Measurements from ENCODE around the gene CRIM1.
A peak's percentile ranks its signal among the peaks of the same experiment; 100 is the strongest.

DNA sequence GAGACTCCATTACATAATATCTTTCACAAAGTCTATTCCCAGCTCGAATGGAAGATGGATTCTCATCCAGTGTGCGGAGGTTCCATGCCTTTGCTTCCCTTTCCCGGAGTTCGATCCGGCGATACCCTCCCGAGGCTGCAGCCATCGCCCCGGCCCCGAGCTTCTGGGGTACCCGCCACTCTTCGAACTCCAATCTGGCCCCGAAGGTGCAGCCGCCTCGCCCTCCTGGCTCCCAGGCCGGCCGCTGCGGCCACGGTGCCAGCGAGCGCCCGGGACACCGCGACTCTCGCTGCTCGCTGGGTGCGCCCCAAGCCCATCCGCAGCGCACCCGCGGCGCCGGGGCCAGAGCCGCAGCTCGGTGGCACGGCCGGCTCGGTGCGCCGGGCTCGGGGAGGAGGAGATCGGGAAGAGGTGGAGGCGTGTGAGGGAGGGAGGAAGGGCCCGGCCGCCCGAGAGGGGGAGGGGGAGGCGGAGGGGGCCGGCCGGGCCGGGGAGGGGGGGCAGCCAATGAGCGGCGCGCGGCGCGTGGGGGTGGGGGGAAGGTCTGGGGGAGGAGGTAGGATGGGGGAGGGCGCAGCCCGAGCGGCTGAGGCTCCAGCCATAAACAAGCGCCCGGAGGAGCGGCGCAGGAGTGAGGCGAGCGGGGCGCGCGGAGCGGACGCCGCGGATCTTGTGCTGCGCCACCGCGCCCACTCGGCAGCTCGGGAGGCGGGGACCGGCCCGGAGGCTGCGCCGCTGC is at the start of gene CRIM1:
- peak; percentile 94 to 96 (median 95) for TF ChIP-seq POLR2AphosphoS5 (IDR thresholded peaks at IDR 0.05)
- TF ChIP-seq, protein P1, sequence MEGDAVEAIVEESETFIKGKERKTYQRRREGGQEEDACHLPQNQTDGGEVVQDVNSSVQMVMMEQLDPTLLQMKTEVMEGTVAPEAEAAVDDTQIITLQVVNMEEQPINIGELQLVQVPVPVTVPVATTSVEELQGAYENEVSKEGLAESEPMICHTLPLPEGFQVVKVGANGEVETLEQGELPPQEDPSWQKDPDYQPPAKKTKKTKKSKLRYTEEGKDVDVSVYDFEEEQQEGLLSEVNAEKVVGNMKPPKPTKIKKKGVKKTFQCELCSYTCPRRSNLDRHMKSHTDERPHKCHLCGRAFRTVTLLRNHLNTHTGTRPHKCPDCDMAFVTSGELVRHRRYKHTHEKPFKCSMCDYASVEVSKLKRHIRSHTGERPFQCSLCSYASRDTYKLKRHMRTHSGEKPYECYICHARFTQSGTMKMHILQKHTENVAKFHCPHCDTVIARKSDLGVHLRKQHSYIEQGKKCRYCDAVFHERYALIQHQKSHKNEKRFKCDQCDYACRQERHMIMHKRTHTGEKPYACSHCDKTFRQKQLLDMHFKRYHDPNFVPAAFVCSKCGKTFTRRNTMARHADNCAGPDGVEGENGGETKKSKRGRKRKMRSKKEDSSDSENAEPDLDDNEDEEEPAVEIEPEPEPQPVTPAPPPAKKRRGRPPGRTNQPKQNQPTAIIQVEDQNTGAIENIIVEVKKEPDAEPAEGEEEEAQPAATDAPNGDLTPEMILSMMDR (IDR thresholded peaks at IDR 0.05) = no peak
- TF ChIP-seq POLR2A (IDR thresholded peaks at IDR 0.05) = peak; percentile 60
